DND-41 (cell line): ENCODE measurements around the gene CSNK1A1L.

ENCODE experiments used
- ATAC-seq: fragments of 200-7000 bp; cut with Tn5 transposase; 3 replicates; pipeline ENCODE4 v1.9.1; 2021; ENCODE audit warnings: low read depth; ENCODE audit not compliant: insufficient read depth
- DNase-seq: peaks from one replicate; pipeline ENCODE4 v3.0.0-alpha.2; 2020
- H2AFZ ChIP-seq: 2 replicates; pipeline ENCODE4 v1.6.0; 2012; ENCODE audit warnings: low read depth, low read length
- H3K27ac ChIP-seq: 2 replicates; pipeline ENCODE4 v1.5.1; 2012; ENCODE audit warnings: low read length, inconsistent platforms
- H3K27me3 ChIP-seq: fragments of 200-600 bp; sonication (generic); 2 replicates; pipeline ENCODE4 v1.6.0; 2012; ENCODE audit warnings: low read length, mild to moderate bottlenecking, inconsistent platforms; ENCODE audit not compliant: insufficient read depth, poor library complexity
- H3K36me3 ChIP-seq: 2 replicates; pipeline ENCODE4 v1.5.1; 2012; ENCODE audit warnings: low read length, inconsistent platforms; ENCODE audit not compliant: insufficient read depth
- H3K4me1 ChIP-seq: 2 replicates; pipeline ENCODE4 v1.5.1; 2012; ENCODE audit warnings: mild to moderate bottlenecking, low read length; ENCODE audit not compliant: insufficient read depth
- H3K4me2 ChIP-seq: 2 replicates; pipeline ENCODE4 v1.6.0; 2012; ENCODE audit warnings: mild to moderate bottlenecking, moderate library complexity, low read length, inconsistent platforms; ENCODE audit not compliant: insufficient read depth
- H3K4me3 ChIP-seq, 2 experiments: fragments of 200-600 bp in 1 of 2; shearing (Covaris generic) in 1 of 2; 2 replicates each; pipeline ENCODE4 v1.5.1; 2012 to 2016; ENCODE audit warnings: inconsistent platforms in 2 of 2, low read length in 2 of 2, mild to moderate bottlenecking in 2 of 2, low read depth in 1 of 2, moderate library complexity in 1 of 2
- H3K79me2 ChIP-seq: 2 replicates; pipeline ENCODE4 v1.6.0; 2012; ENCODE audit warnings: low read length, inconsistent platforms; ENCODE audit not compliant: insufficient read depth
- H3K9ac ChIP-seq: 2 replicates; pipeline ENCODE4 v1.6.0; 2012; ENCODE audit warnings: low read depth, mild to moderate bottlenecking, inconsistent platforms, low read length, moderate library complexity
- H3K9me3 ChIP-seq: 2 replicates; pipeline ENCODE4 v1.5.1; 2012; ENCODE audit warnings: low read length, moderate library complexity, mild to moderate bottlenecking, inconsistent platforms; ENCODE audit not compliant: insufficient read depth, severe bottlenecking
- H4K20me1 ChIP-seq: 2 replicates; pipeline ENCODE4 v1.6.0; 2012; ENCODE audit warnings: low read length; ENCODE audit not compliant: insufficient read depth
- EZH2 ChIP-seq: IDR thresholded peaks from 3 replicates; pipeline ENCODE4 v1.6.1; 2012; ENCODE audit warnings: borderline replicate concordance, low read depth, mild to moderate bottlenecking, moderate library complexity, low read length, inconsistent platforms; ENCODE audit not compliant: severe bottlenecking
- TF ChIP-seq, protein P1 (sequence below): IDR thresholded peaks from 2 replicates; pipeline ENCODE4 v1.5.1; 2012; ENCODE audit warnings: borderline replicate concordance, low read length, moderate library complexity, mild to moderate bottlenecking; ENCODE audit not compliant: poor library complexity, severe bottlenecking; ENCODE audit errors: extremely low read depth

CSNK1A1L gene

DNA sequence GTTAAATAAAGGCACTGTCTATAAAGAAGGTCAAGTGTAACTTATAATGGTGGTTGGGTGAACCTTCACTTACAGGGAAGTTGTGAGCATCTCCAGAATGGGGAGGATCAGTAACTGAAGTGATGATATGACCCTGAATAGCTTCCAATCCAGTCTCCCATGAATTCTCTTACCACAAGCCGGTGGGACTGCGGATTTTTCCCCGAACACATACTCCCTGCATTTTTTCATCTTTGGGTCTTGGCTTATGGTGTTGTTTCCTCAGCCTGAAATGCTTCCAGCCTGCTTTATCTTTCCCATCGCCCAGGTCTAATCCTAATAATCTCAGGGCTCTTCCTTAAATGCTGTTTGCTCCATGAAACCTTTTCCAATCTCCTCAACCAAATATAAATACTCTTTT lies 2.0 kb upstream of the CSNK1A1L start:
- no peak overlapping the region for H3K4me2 ChIP-seq
- H3K9ac ChIP-seq: no peak overlapping the region
- peaks cover 4% of the 10 kb centered on the region for H3K27me3 ChIP-seq
- ATAC-seq: no peak
- H4K20me1 ChIP-seq: no peaks in the 10 kb centered on the region
- no peaks in the 10 kb centered on the region for H3K79me2 ChIP-seq
- H3K9me3 ChIP-seq: no peaks in the 10 kb centered on the region
- no peak for DNase-seq
- H3K4me3 ChIP-seq: no peak overlapping the region
- H3K27ac ChIP-seq: no peak overlapping the region
- no peaks in the 10 kb centered on the region for H3K4me1 ChIP-seq
- no peak overlapping the region for H2AFZ ChIP-seq
- TF ChIP-seq EZH2: no peak
- TF ChIP-seq, protein P1, sequence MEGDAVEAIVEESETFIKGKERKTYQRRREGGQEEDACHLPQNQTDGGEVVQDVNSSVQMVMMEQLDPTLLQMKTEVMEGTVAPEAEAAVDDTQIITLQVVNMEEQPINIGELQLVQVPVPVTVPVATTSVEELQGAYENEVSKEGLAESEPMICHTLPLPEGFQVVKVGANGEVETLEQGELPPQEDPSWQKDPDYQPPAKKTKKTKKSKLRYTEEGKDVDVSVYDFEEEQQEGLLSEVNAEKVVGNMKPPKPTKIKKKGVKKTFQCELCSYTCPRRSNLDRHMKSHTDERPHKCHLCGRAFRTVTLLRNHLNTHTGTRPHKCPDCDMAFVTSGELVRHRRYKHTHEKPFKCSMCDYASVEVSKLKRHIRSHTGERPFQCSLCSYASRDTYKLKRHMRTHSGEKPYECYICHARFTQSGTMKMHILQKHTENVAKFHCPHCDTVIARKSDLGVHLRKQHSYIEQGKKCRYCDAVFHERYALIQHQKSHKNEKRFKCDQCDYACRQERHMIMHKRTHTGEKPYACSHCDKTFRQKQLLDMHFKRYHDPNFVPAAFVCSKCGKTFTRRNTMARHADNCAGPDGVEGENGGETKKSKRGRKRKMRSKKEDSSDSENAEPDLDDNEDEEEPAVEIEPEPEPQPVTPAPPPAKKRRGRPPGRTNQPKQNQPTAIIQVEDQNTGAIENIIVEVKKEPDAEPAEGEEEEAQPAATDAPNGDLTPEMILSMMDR: no peak
- no peaks in the 10 kb centered on the region for H3K36me3 ChIP-seq

DNA sequence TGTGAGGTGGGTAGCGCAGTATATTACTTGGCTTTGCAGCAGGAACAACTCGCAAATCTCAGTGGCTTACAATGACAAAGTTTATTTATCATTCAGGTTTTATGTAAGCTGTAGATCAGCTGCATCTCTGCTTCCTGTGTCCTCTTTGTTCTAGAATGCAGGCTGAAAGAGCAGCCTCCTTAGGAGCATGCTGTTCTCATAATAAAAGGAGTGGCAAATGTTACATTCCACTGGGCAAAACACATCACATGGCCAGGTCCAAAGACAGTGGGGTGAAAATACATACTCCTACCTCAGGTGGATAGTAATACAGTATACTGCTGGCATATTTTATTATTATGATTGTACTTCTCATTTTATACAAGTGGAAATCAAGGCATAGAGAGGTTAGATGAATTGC lies 1.2 kb upstream of the CSNK1A1L start:
- Histone ChIP-seq H3K9ac (no peak overlapping the region), H3K79me2 (no peaks in the 10 kb centered on the region), H3K27ac (no peak overlapping the region), H3K4me2 (no peak overlapping the region), H3K4me3 (no peak overlapping the region), H3K4me1 (no peaks in the 10 kb centered on the region), H3K36me3 (no peaks in the 10 kb centered on the region), H4K20me1 (no peaks in the 10 kb centered on the region), H2AFZ (no peak overlapping the region; the same call in 1 of the 2 replicates), H3K9me3 (no peaks in the 10 kb centered on the region), H3K27me3 (peaks cover 4% of the 10 kb centered on the region)
- DNase-seq (no peak), ATAC-seq (no peak)
- TF ChIP-seq, protein P1: no peak
- TF ChIP-seq EZH2: no peak

DNA sequence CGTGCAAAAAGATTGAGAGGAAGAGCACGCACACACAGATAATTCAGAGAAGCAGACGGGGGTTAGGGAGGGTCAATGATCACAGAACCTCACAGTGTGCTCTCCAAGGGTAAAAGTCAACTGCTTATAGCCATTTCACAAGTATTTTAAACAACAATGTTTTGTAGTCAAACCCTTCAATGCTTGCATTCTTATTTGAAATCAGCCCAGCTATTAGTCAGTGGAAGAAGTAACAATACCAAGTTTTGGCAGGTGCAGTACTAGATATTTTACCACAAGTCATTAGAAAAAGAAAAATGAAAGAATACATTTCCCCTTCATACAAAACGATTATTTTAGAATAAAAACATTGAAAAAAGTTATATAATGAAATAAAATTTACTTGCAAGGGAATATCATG lies 2.6 kb downstream of the CSNK1A1L start:
- ATAC-seq (no peak), DNase-seq (no peak)
- Histone ChIP-seq H3K79me2 (no peaks in the 10 kb centered on the region), H3K9me3 (no peaks in the 10 kb centered on the region), H4K20me1 (no peaks in the 10 kb centered on the region), H3K4me3 (no peak overlapping the region), H3K4me1 (no peaks in the 10 kb centered on the region), H3K4me2 (no peak overlapping the region), H3K27ac (no peak overlapping the region), H3K9ac (no peak overlapping the region), H2AFZ (no peak overlapping the region), H3K36me3 (no peaks in the 10 kb centered on the region), H3K27me3 (no peaks in the 10 kb centered on the region)
- no peak for TF ChIP-seq EZH2

DNA sequence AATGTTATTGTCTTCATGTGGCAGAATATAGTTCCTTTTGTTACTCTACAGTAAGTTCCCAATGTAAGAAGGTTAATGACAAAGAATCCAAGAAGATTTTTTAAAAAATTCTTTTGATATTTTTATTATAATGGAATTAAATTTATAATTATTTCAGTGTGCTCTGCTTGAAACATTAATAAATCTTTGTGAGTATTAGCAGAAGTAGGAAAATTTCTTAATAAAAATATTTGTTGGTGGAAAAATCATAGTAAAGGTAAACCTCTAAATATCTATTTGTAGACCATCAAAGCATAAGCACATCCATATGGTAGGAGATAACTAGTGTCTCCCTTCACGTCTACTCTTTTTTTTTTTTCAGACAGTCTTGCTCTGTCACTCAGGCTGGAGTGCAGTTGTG lies 4.3 kb downstream of the CSNK1A1L start:
- Histone ChIP-seq H4K20me1 (no peaks in the 10 kb centered on the region), H3K9ac (no peak overlapping the region), H3K27ac (no peak overlapping the region), H3K4me2 (no peak overlapping the region), H3K4me3 (no peak overlapping the region), H3K79me2 (no peaks in the 10 kb centered on the region), H2AFZ (no peak overlapping the region), H3K36me3 (no peaks in the 10 kb centered on the region), H3K9me3 (no peaks in the 10 kb centered on the region), H3K27me3 (no peaks in the 10 kb centered on the region), H3K4me1 (no peaks in the 10 kb centered on the region)
- no peak for TF ChIP-seq EZH2
- TF ChIP-seq, protein P1: no peak
- ATAC-seq: no peak
- no peak for DNase-seq
